Gastroesophageal sphincter (tissue), 4 donors: ENCODE data around the gene NSA2. TPM values are rescaled to one million over a fixed set of nuclear protein-coding genes. Genes with fewer than 3 reads are reported as not detected.
"Not testable (repeated sequence)": the region's sequence is repeated elsewhere in the genome, so short reads cannot be mapped to it uniquely, and the experiment has no call there.

Experiments used
- ATAC-seq: fragments of 150-250 bp; one replicate; pipeline ENCODE4 v1.9.1; 2016; ENCODE audit warnings: mild to moderate bottlenecking, moderate library complexity
- H3K27ac ChIP-seq, 4 donors: fragments of 200-600 bp; sonication (generic) in 3 of 4; 1 replicate in 3 of 4; 2 replicates in 1 of 4; pipeline ENCODE4 v1.5.1; 2016 to 2019
- H3K27me3 ChIP-seq: fragments of 200-600 bp; sonication (generic); one replicate; pipeline ENCODE4 v1.5.1; 2019
- H3K36me3 ChIP-seq, 2 donors: fragments of 200-600 bp; sonication (generic); one replicate each; pipeline ENCODE4 v1.5.1; 2019; ENCODE audit warnings: control low read depth in 1 of 2
- H3K4me1 ChIP-seq, 3 donors: fragments of 200-600 bp; sonication (generic); 1 replicate in 2 of 3; 2 replicates in 1 of 3; pipeline ENCODE4 v1.5.1; 2016 to 2019; ENCODE audit warnings: control low read depth in 2 of 3
- H3K4me3 ChIP-seq, 2 donors: fragments of 200-600 bp; sonication (generic); one replicate each; pipeline ENCODE4 v1.5.1; 2019; ENCODE audit warnings: mild to moderate bottlenecking in 1 of 2, moderate library complexity in 1 of 2
- H3K9me3 ChIP-seq, 3 donors: fragments of 200-600 bp; sonication (generic); one replicate each; pipeline ENCODE4 v1.5.1; 2017 to 2019; ENCODE audit warnings: control low read depth in 2 of 3
- EP300 ChIP-seq: sonication (generic); formaldehyde crosslinking; IDR thresholded peaks from one replicate; pipeline ENCODE4 v1.6.1; 2017; ENCODE audit warnings: antibody characterized with exemption, mild to moderate bottlenecking
- POLR2A ChIP-seq, 2 donors: fragments of 450-650 bp; IDR thresholded peaks; one replicate each; pipeline ENCODE4 v1.6.1; 2017; ENCODE audit warnings: antibody characterized with exemption in 2 of 2, mild to moderate bottlenecking in 2 of 2, moderate library complexity in 1 of 2
- POLR2AphosphoS5 ChIP-seq: sonication (generic); formaldehyde crosslinking; IDR thresholded peaks from one replicate; pipeline ENCODE4 v1.6.1; 2017; ENCODE audit warnings: antibody characterized with exemption
- WGBS, 2 donors: methylation state at CpG; one replicate each; pipeline ENCODE4 v1.1.5; 2018; ENCODE audit warnings: low coverage in 1 of 2; 5-methylcytosine and 5-hydroxymethylcytosine counted together
- total RNA-seq, 4 donors: library from RNA; depleted of rRNA; stranded (reverse); fragments of >200 nt; gene quantifications; one replicate each; pipeline ENCODE4 v1.1.0, GENCODE V29; 2016
- TF ChIP-seq, protein P1 (sequence below), 4 experiments: fragments of 200-600 bp in 2 of 4; fragments of 450-650 bp in 2 of 4; sonication (generic) in 1 of 4; IDR thresholded peaks; one replicate each; pipeline ENCODE4 v1.5.1; 2017 to 2019; ENCODE audit warnings: antibody characterized with exemption in 4 of 4, mild to moderate bottlenecking in 2 of 4, moderate library complexity in 2 of 4

NSA2 gene
- total RNA-seq, 4 donors from 2014 or later: 101 to 138 (median 120) TPM

- Histone ChIP-seq H3K4me1 (no peaks in the 10 kb centered on the region), H3K27me3 (no peaks in the 10 kb centered on the region), H3K27ac (no peak overlapping the region), H3K9me3 (no peaks in the 10 kb centered on the region), H3K4me3 (no peak overlapping the region), H3K36me3 (peaks cover 3 to 92% of the 10 kb centered on the region in 2 donors)
- ATAC-seq: no peak
- WGBS, 2 donors: 89 to 92% methylated on average over 4 of the region's 4 CpGs
- no peak for TF ChIP-seq POLR2A (IDR thresholded peaks at IDR 0.05)
- no peak for TF ChIP-seq POLR2AphosphoS5
- TF ChIP-seq, protein P1, sequence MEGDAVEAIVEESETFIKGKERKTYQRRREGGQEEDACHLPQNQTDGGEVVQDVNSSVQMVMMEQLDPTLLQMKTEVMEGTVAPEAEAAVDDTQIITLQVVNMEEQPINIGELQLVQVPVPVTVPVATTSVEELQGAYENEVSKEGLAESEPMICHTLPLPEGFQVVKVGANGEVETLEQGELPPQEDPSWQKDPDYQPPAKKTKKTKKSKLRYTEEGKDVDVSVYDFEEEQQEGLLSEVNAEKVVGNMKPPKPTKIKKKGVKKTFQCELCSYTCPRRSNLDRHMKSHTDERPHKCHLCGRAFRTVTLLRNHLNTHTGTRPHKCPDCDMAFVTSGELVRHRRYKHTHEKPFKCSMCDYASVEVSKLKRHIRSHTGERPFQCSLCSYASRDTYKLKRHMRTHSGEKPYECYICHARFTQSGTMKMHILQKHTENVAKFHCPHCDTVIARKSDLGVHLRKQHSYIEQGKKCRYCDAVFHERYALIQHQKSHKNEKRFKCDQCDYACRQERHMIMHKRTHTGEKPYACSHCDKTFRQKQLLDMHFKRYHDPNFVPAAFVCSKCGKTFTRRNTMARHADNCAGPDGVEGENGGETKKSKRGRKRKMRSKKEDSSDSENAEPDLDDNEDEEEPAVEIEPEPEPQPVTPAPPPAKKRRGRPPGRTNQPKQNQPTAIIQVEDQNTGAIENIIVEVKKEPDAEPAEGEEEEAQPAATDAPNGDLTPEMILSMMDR (IDR thresholded peaks at IDR 0.05): no peak
- no peak for TF ChIP-seq EP300
Measured at GRCh38 chr5:74738406-74738805, 28.6 kb upstream of the NSA2 start.

GRCh38 chr5:74748742-74749141, 18.3 kb upstream of the NSA2 start:
- peaks cover 0 to 84% of the 10 kb centered on the region in 2 donors for H3K36me3 ChIP-seq
- H3K27me3 ChIP-seq, H3K9me3 ChIP-seq, H3K4me1 ChIP-seq, H3K27ac ChIP-seq, ATAC-seq, H3K4me3 ChIP-seq: not testable (repeated sequence)
- WGBS, 2 donors: 100% methylated on average over 4 of the region's 4 CpGs; no CpG with 5 or more reads in 1 of the 2 donors

GRCh38 chr5:74761241-74761640, 5.8 kb upstream of the NSA2 start:
- TF ChIP-seq, protein P1 (IDR thresholded peaks at IDR 0.05): no peak
- TF ChIP-seq POLR2AphosphoS5 (no peak), EP300 (no peak), POLR2A (IDR thresholded peaks at IDR 0.05) (no peak)
- Histone ChIP-seq H3K4me1 (peaks cover 0 to 27% (median 13%) of the 10 kb centered on the region in 3 donors), H3K27ac (no peak overlapping the region), H3K27me3 (no peaks in the 10 kb centered on the region), H3K4me3 (no peak overlapping the region), H3K36me3 (peaks cover 0 to 69% of the 10 kb centered on the region in 2 donors), H3K9me3 (no peaks in the 10 kb centered on the region)
- ATAC-seq: no peak
- WGBS, 2 donors: 69 to 78% methylated on average over 1 of the region's 1 CpG

DNA sequence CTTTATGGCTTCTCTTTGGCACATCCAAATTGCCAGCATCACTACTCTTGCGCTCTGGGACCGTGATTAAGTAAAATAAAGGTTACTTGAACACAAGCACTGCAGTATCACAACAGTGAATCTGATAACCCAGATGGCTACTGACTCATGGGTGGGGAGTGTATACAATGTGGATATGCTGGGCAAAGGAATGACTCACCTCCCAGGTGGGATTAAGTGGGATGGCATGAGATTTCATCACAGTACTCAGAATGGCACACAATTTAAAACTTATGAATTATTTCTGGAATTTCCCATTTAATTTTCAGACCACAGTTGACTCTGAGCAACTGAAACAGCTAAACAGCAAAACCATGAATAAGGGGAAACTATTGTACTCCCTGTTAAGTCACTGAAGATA, 4.5 kb upstream of the NSA2 start:
- no peaks in the 10 kb centered on the region for H3K27me3 ChIP-seq
- peaks cover 0 to 55% of the 10 kb centered on the region in 2 donors for H3K36me3 ChIP-seq
- TF ChIP-seq POLR2AphosphoS5 (no peak), POLR2A (IDR thresholded peaks at IDR 0.05) (no peak), EP300 (no peak)
- TF ChIP-seq, protein P1 (IDR thresholded peaks at IDR 0.05): no peak
- H3K4me3 ChIP-seq: no peak overlapping the region
- 92% methylated on average over 2 of the region's 2 CpGs; no CpG with 5 or more reads in 1 of the 2 donors for WGBS, 2 donors
- no peaks in the 10 kb centered on the region for H3K9me3 ChIP-seq
- no peak for ATAC-seq
- no peak overlapping the region for H3K27ac ChIP-seq
- peaks cover 0 to 29% (median 13%) of the 10 kb centered on the region in 3 donors for H3K4me1 ChIP-seq

- peaks cover 0 to 46% of the 10 kb centered on the region in 2 donors for H3K36me3 ChIP-seq
Measured at GRCh38 chr5:74763504-74763903, 3.5 kb upstream of the NSA2 start.

More at GRCh38 chr5:74763504-74763903, 3.5 kb upstream of the NSA2 start:
- H3K4me3 ChIP-seq: no peak overlapping the region
- TF ChIP-seq POLR2A (IDR thresholded peaks at IDR 0.05) (no peak), EP300 (no peak), POLR2AphosphoS5 (no peak)
- TF ChIP-seq, protein P1 (IDR thresholded peaks at IDR 0.05): no peak
- no peak for ATAC-seq
- no peak overlapping the region for H3K27ac ChIP-seq
- no peaks in the 10 kb centered on the region for H3K9me3 ChIP-seq
- H3K4me1 ChIP-seq: peaks cover 5 to 38% (median 18%) of the 10 kb centered on the region in 3 donors
- no peaks in the 10 kb centered on the region for H3K27me3 ChIP-seq
